NCI-H2171 treated with DMSO at 0.1 percent for 48 hours (cell line): ENCODE results near the gene CLEC2A.
"Not testable (repeated sequence)": the region's sequence is repeated elsewhere in the genome, so short reads cannot be mapped to it uniquely, and the experiment has no call there.

ENCODE experiments used
- DNase-seq: peaks from one replicate; lab custom pipeline; 2025; lab: John Stamatoyannopoulos, UW

The CLEC2A gene

DNA sequence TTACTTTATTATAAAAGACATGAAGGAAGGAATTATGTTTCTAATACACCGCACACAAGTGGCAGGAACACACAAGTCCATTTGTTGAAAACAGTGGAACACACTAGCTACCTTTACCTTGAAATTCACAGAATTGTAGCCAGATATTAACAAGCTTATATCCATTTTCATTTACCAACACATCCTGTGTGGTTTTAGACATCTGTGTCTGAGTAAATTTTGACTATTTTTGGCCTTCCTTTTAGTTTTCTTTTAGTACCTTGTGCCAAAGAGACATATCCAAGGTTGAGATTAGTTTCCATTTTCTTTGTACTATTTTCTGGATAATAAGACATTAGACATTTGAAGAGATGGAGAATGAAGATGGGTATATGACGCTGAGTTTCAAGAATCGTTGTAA, 50.9 kb downstream of the CLEC2A start, which contains the start of gene KLRF2:
KLRF2 (plus strand) TSS at position 244 of the 400 bp plus-strand sequence; CDS start at position 351, 107 bp downstream.
- no peak for DNase-seq

GRCh38 chr12:9880532-9881078, 51.6 kb downstream of the CLEC2A start:
- DNase-seq = no peak

- DNase-seq = not testable (repeated sequence)
Observed at GRCh38 chr12:9876120-9876519, 56.0 kb downstream of the CLEC2A start.

DNA sequence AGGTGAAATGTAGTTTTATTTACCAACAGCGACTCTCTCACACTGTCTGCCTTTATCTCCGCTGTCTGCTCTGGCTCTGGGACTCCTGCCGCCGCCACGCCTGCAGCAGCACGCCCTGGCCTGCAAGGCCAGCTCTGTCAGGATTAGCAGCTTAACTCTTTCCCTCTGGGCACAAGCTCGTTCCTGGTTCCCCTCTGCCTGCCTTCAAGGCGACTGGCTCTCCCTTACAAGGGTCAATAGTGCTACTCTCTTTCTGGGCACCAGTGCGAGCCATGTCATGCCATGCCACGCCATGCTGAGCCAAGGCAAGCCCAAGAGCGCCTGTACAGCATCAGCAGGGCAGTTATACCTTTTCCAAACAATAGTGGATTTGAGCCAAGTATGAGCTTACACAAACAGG, 59.4 kb downstream of the CLEC2A start:
- DNase-seq = no peak

GRCh38 chr12:9872162-9872561, 60.0 kb downstream of the CLEC2A start:
- no peak for DNase-seq

GRCh38 chr12:9870286-9870866, 61.8 kb downstream of the CLEC2A start:
- no peak for DNase-seq

- no peak for DNase-seq
Observed at GRCh38 chr12:9869307-9870161, 62.6 kb downstream of the CLEC2A start, which contains the start of gene CLEC2B. Gene CLEC2B, minus strand, starts transcription at chr12:9869354.

GRCh38 chr12:9868951-9869306, 63.2 kb downstream of the CLEC2A start:
- no peak for DNase-seq

- no peak for DNase-seq
Observed at GRCh38 chr12:9868311-9868801, 63.8 kb downstream of the CLEC2A start.

DNA sequence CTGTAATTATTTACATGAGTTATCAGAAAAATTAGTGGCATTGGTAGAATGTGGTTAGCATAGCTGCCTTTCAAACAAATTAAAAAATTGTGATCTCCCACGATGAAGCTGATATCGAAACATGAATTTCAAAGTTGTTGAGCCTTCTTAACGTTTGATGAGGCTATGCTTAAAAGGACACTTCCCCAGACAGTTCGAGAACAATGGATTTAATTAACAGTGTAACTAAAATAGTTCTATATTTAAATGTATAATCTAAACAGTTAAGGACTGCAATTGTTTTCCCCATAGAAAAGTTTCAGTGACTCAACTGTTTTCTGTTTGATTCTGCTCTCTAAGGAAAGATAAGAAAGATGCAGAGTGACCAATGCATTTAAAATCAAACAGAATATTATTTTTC, 64.6 kb downstream of the CLEC2A start:
- no peak for DNase-seq

DNA sequence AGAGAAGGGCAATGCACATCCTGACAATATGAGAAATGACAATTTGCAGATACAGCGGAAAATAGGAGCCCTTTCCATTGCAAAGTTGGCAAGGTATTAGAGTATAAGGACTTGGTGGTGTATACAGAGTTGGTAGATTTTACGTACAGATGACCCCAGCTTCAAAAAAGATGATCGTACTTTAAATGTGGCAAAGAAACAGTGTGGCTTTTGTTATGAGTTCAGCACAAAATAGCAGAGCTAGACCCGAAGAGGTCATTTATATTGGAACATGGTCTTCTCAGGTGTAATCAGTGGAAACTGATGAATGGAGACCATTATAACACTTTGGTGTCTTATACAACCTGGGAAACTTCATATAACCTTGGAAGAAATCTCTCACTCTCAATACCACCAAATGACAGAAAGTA, 65.3 kb downstream of the CLEC2A start:
- no peak for DNase-seq

- no peak for DNase-seq
Observed at GRCh38 chr12:9864913-9865675, 67.1 kb downstream of the CLEC2A start.
